PFSK-1 (cell line): ENCODE results near the gene DKKL1.

Source experiments
- FOXP2 ChIP-seq: optimal IDR thresholded peaks from 2 replicates; pipeline ENCODE3; 2011; ENCODE audit warnings: borderline replicate concordance, control low read depth, inconsistent platforms; ENCODE audit not compliant: insufficient read depth; ENCODE audit errors: extremely low read length, extremely low read depth
- POLR2AphosphoS5 ChIP-seq: IDR thresholded peaks from 2 replicates; pipeline ENCODE4 v1.6.1; 2012; ENCODE audit warnings: low read depth, mild to moderate bottlenecking, control low read depth, low read length, moderate library complexity
- SIN3A ChIP-seq: IDR thresholded peaks from 2 replicates; pipeline ENCODE4 v1.6.1; 2012; ENCODE audit warnings: mild to moderate bottlenecking, low read length, moderate library complexity, borderline replicate concordance; ENCODE audit not compliant: insufficient read depth
- TAF1 ChIP-seq: IDR thresholded peaks from 2 replicates; pipeline ENCODE4 v1.6.1; 2012; ENCODE audit warnings: low read length, control low read depth, borderline replicate concordance; ENCODE audit not compliant: insufficient read depth
- TF ChIP-seq, protein P1 (sequence below), 2 experiments: IDR thresholded peaks; 2 replicates each; pipeline versions ENCODE4 v1.6.1 to v1.8.0; 2011 to 2012; ENCODE audit warnings: low read depth in 2 of 2, low read length in 2 of 2, control low read depth in 1 of 2, inconsistent platforms in 1 of 2, mild to moderate bottlenecking in 1 of 2, moderate library complexity in 1 of 2; ENCODE audit not compliant: insufficient read depth in 1 of 2

The DKKL1 gene

DNA sequence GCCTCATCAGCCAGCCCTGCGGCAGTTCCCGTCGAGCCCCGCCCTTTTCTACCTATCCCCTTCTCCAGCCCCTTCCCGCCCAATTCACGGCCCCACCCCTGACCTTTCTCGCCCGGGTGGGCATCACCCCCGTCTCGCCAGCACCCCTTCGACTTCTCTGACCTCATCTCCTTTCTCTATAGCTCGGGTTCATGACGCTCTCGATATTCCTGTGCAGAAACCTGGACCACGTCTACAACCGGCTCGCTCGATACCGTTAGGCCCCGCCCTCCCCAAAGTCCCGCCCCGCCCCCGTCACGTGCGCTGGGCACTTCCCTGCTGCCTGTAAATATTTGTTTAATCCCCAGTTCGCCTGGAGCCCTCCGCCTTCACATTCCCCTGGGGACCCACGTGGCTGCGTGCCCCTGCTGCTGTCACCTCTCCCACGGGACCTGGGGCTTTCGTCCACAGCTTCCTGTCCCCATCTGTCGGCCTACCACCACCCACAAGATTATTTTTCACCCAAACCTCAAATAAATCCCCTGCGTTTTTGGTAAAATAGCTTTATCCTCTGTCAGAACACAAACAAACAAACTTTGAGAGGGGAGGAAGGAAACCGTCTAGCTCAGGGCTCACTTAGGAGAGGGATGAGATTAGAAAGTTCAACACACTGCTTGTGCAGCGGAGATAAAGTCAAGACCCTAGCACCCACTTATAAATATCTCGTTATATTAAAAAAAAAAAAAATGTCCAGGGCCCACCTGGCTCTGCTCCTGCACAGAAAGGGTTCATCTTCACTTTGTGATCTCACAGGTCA, 23.4 kb upstream of the DKKL1 start:
- TF ChIP-seq TAF1, result no peak
- no peak for TF ChIP-seq SIN3A
- TF ChIP-seq, protein P1, sequence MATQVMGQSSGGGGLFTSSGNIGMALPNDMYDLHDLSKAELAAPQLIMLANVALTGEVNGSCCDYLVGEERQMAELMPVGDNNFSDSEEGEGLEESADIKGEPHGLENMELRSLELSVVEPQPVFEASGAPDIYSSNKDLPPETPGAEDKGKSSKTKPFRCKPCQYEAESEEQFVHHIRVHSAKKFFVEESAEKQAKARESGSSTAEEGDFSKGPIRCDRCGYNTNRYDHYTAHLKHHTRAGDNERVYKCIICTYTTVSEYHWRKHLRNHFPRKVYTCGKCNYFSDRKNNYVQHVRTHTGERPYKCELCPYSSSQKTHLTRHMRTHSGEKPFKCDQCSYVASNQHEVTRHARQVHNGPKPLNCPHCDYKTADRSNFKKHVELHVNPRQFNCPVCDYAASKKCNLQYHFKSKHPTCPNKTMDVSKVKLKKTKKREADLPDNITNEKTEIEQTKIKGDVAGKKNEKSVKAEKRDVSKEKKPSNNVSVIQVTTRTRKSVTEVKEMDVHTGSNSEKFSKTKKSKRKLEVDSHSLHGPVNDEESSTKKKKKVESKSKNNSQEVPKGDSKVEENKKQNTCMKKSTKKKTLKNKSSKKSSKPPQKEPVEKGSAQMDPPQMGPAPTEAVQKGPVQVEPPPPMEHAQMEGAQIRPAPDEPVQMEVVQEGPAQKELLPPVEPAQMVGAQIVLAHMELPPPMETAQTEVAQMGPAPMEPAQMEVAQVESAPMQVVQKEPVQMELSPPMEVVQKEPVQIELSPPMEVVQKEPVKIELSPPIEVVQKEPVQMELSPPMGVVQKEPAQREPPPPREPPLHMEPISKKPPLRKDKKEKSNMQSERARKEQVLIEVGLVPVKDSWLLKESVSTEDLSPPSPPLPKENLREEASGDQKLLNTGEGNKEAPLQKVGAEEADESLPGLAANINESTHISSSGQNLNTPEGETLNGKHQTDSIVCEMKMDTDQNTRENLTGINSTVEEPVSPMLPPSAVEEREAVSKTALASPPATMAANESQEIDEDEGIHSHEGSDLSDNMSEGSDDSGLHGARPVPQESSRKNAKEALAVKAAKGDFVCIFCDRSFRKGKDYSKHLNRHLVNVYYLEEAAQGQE (IDR thresholded peaks at IDR 0.05; ENCODE audit: insufficient read depth in 1 of 2, low read depth in 2 of 2, low read length in 2 of 2), result no peak

DNA sequence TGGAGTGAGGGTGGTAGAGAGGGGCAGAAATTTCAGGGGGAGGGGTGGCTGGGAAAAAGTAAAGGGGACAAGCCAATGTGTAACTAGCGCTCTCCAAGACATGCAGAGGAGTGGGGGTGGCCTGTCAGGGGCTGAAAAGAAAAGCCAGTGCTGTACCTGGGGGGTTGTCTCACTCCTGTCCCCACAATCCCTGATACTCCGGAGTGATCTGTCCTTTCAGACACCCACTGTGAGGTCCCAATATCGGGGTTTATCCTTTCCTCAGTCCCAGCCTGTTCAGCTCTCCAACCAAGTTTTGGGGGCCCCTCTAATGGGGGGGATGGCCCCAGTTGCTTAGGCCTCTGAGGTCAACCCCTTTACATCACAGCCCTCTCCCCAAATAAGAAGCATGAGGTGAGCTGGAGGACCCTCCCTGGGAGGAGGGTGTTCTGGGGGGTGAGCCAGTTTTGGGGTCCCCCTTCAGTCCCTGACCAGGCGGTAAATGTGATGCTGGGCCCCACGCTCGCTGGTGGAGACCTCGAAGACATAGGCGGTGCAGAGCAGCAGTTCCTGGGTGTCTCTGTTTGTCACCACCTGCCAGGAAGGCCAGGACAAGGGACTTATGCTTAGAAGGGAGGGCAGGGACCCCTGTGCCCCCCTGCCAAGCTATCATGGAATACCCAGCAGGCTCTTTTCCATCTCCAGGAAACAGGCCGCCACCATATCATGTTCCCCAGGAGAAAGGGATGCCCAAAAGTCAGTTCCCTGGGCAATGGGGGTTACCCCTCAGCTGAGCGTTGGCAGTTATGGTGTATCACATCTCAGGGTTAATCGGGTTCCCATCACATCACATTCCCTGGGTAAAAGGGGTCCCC, 22.6 kb upstream of the DKKL1 start:
- TF ChIP-seq POLR2AphosphoS5 (no peak), FOXP2 (no peak), SIN3A (no peak), TAF1 (no peak)
- TF ChIP-seq, protein P1 (IDR thresholded peaks at IDR 0.05; ENCODE audit: insufficient read depth in 1 of 2, low read depth in 2 of 2, low read length in 2 of 2), result no peak

- TF ChIP-seq SIN3A, result no peak
- no peak for TF ChIP-seq FOXP2
- no peak for TF ChIP-seq POLR2AphosphoS5
- TF ChIP-seq TAF1, result no peak
Observed at GRCh38 chr19:49342291-49342721, 21.4 kb upstream of the DKKL1 start.

DNA sequence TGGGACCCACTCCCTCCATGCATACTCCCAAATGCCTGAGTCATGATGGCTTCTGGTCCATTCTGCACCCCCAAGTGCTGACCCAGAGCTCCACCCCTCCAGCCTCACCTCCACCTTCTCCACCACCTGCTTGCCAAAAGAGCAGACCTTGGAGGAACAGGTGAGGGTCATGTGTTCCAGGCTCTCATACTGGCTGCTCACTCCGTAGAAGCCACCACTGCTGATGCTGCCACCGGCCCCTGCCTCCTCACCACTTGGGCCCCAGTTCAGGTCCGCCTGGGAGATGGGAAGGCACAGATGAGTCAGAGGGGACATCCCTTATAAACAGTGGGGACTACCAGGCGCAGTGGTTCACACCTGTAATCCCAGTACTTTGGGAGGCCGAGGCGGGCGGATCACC, 20.6 kb upstream of the DKKL1 start:
- TF ChIP-seq TAF1, result no peak
- TF ChIP-seq FOXP2, result no peak
- TF ChIP-seq, protein P1 (IDR thresholded peaks at IDR 0.05; ENCODE audit: insufficient read depth in 1 of 2, low read depth in 2 of 2, low read length in 2 of 2), result no peak
- TF ChIP-seq POLR2AphosphoS5, result no peak
- no peak for TF ChIP-seq SIN3A

DNA sequence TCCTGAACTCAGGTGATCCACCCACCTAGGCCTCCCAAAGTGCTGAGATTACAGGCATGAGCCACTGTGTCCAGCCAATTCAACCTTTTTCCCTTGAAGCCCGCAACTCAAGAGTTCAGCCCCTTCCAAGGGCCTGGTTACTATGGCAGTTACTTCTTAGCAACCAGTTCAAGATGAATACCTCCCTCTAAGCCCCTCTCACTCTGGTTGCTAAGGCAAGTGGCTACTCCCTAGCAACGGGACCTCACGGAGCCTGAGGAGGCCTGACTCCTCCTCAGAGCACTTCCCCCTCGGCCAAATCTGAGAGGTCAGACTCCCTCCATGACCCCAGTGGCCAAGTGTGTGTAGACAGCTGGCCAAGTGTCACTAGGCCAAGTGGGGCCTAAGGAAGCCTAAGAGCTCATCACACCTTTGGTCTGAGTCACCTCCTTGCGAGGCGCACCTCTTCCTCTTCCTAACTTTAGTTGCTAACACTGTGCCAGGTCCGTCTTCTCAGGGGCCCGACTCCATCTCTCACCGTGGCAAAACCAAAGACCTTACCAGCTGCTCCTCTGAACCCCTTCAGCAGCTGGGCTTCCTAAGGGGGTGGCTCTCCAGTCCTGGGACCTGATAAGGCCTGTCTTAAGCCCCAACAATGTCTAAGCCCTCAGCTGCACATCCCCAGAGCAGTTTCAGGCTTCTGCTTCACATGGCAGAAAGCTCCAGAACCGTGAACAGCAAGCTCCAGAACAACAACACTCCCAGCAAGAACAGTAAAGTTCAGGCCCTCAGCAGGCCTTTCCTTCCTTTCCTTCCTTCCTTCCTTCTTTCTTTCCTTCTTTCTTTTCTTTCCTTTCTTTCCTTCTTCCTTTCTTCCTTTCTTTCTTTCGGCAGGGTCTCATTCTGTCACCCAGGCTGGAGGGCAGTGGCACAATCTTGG, 18.9 kb upstream of the DKKL1 start:
- TF ChIP-seq FOXP2 (no peak), SIN3A (no peak), POLR2AphosphoS5 (no peak), TAF1 (no peak)
- TF ChIP-seq, protein P1 (IDR thresholded peaks at IDR 0.05; ENCODE audit: insufficient read depth in 1 of 2, low read depth in 2 of 2, low read length in 2 of 2), result no peak
